Measurements from ENCODE around the gene SOX21. TPM values are rescaled to one million over a fixed set of nuclear protein-coding genes. Genes with fewer than 3 reads are reported as not detected.

The SOX21 gene
- total and polyA plus RNA-seq, 4 donors = 0.22 to 0.46 (median 0.31) TPM

- Histone ChIP-seq H3K9ac (ENCODE audit: insufficient read depth in 1 of 2, low read length in 2 of 2) (no peak overlapping the region), H3K9me3 (ENCODE audit: control insufficient read depth in 4 of 4, insufficient read depth in 3 of 4, low read length in 3 of 4) (peaks cover 0 to 11% (median 0%) of the 10 kb centered on the region in 4 donors), H3K36me3 (ENCODE audit: control insufficient read depth in 4 of 4, insufficient read depth in 4 of 4, low read length in 4 of 4) (no peaks in the 10 kb centered on the region), H3K4me1 (ENCODE audit: control insufficient read depth in 5 of 5, insufficient read depth in 5 of 5, low read length in 5 of 5) (peaks cover 0 to 20% (median 0%) of the 10 kb centered on the region in 5 donors), H3K27ac (ENCODE audit: low read depth in 1 of 2, low read length in 1 of 2) (no peak overlapping the region), H3K27me3 (ENCODE audit: control insufficient read depth in 3 of 3, insufficient read depth in 3 of 3, low read length in 2 of 3) (peaks cover 15 to 98% (median 97%) of the 10 kb centered on the region in 3 donors), H3K4me3 (no peak overlapping the region)
- DNase-seq (peak in 2 of 3 donors; percentile 14 to 24), ATAC-seq (ENCODE audit: insufficient read depth, low FRiP score) (no peak)
- 9 to 13% methylated on average over 39 to 40 of the region's 40 CpGs for WGBS, 2 donors
- no peak for TF ChIP-seq CTCF (IDR thresholded peaks at IDR 0.05; ENCODE audit: control extremely low read depth, extremely low read depth)
Observed at GRCh38 chr13:94705081-94706030, 7.0 kb downstream of the SOX21 start.

- H3K27me3 ChIP-seq (ENCODE audit: control insufficient read depth in 3 of 3, insufficient read depth in 3 of 3, low read length in 2 of 3) = peaks cover 15 to 99% (median 98%) of the 10 kb centered on the region in 3 donors
- H3K4me1 ChIP-seq (ENCODE audit: control insufficient read depth in 5 of 5, insufficient read depth in 5 of 5, low read length in 5 of 5) = peaks cover 0 to 20% (median 0%) of the 10 kb centered on the region in 5 donors
- peaks cover 0 to 11% (median 0%) of the 10 kb centered on the region in 4 donors for H3K9me3 ChIP-seq (ENCODE audit: control insufficient read depth in 4 of 4, insufficient read depth in 3 of 4, low read length in 3 of 4)
- H3K36me3 ChIP-seq (ENCODE audit: control insufficient read depth in 4 of 4, insufficient read depth in 4 of 4, low read length in 4 of 4) = no peaks in the 10 kb centered on the region
- WGBS, 2 donors = 12 to 14% methylated on average over 24 of the region's 24 CpGs
- no peak for TF ChIP-seq CTCF (IDR thresholded peaks at IDR 0.05; ENCODE audit: control extremely low read depth, extremely low read depth)
- no peak overlapping the region for H3K4me3 ChIP-seq
- ATAC-seq (ENCODE audit: insufficient read depth, low FRiP score) (no peak), DNase-seq (no peak)
- no peak overlapping the region for H3K27ac ChIP-seq (ENCODE audit: low read depth in 1 of 2, low read length in 1 of 2)
- H3K9ac ChIP-seq (ENCODE audit: insufficient read depth in 1 of 2, low read length in 2 of 2) = no peak overlapping the region
Observed at GRCh38 chr13:94704377-94705080, 7.8 kb downstream of the SOX21 start.

GRCh38 chr13:94703721-94704314 lies 8.5 kb downstream of the SOX21 start:
- 7 to 11% methylated on average over 26 of the region's 26 CpGs for WGBS, 2 donors
- Histone ChIP-seq H3K27ac (ENCODE audit: low read depth in 1 of 2, low read length in 1 of 2) (no peak overlapping the region), H3K9ac (ENCODE audit: insufficient read depth in 1 of 2, low read length in 2 of 2) (no peak overlapping the region), H3K4me3 (no peak overlapping the region), H3K27me3 (ENCODE audit: control insufficient read depth in 3 of 3, insufficient read depth in 3 of 3, low read length in 2 of 3) (peaks cover 10 to 99% (median 97%) of the 10 kb centered on the region in 3 donors), H3K9me3 (ENCODE audit: control insufficient read depth in 4 of 4, insufficient read depth in 3 of 4, low read length in 3 of 4) (peaks cover 0 to 14% (median 0%) of the 10 kb centered on the region in 4 donors), H3K4me1 (ENCODE audit: control insufficient read depth in 5 of 5, insufficient read depth in 5 of 5, low read length in 5 of 5) (peaks cover 0 to 20% (median 0%) of the 10 kb centered on the region in 5 donors), H3K36me3 (ENCODE audit: control insufficient read depth in 4 of 4, insufficient read depth in 4 of 4, low read length in 4 of 4) (no peaks in the 10 kb centered on the region)
- no peak for DNase-seq
- TF ChIP-seq CTCF (IDR thresholded peaks at IDR 0.05; ENCODE audit: control extremely low read depth, extremely low read depth) = no peak
- ATAC-seq (ENCODE audit: insufficient read depth, low FRiP score) = no peak

Measured in lung (tissue), 12 donors.